NCI-H226 (cell line): Measurements from ENCODE around the gene LTBR.
"Not testable (repeated sequence)": the region's sequence is repeated elsewhere in the genome, so short reads cannot be mapped to it uniquely, and the experiment has no call there.

Source experiments
- DNase-seq: peaks from one replicate; pipeline ENCODE4 v3.0.0-alpha.2; 2015

Gene LTBR

DNA sequence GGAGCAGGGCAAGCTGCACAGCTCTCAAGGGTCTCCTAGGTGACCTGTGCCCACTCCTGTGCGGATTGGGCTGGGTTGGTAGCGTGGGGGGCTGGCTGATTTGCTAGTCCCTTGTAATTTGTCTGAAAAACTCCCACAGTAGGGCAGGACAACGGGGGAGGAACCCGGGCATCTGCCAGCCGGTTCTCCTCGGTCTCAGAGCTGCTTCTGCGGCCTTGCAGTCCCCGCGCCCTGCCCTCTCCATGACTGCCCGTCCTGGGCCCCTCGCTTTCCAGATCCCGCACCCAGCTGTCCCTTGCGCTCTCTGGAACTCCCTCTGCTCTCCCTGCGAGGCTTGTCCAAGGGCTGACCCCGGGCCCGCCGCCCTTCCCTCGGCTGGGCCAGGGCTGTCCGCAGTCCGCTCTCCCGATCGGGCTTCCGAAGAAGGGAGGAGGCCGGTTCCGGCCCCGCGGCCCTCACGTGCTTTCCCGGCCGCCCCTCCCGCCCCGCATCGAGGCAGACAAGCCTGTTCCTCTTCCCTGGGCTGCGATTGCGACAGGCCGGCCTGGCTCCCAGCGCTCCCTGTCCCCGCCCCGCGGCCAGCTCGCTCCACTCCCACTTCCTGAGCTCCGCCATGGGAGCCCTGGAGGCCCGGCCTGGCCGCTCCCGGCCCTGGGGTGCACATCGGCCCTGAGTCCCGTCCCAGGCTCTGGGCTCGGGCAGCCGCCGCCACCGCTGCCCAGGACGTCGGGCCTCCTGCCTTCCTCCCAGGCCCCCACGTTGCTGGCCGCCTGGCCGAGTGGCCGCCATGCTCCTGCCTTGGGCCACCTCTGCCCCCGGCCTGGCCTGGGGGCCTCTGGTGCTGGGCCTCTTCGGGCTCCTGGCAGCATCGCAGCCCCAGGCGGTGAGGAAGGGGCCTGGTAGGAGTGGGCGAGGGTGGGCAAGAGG is at the start of gene LTBR:
LTBR (plus strand) TSS at position 591 of the 927 bp plus-strand sequence; CDS start at position 788, 197 bp downstream.
- peak; percentile 90 for DNase-seq

GRCh38 chr12:6334359-6334758 is 49.6 kb upstream of the LTBR start:
- DNase-seq, result no peak

DNA sequence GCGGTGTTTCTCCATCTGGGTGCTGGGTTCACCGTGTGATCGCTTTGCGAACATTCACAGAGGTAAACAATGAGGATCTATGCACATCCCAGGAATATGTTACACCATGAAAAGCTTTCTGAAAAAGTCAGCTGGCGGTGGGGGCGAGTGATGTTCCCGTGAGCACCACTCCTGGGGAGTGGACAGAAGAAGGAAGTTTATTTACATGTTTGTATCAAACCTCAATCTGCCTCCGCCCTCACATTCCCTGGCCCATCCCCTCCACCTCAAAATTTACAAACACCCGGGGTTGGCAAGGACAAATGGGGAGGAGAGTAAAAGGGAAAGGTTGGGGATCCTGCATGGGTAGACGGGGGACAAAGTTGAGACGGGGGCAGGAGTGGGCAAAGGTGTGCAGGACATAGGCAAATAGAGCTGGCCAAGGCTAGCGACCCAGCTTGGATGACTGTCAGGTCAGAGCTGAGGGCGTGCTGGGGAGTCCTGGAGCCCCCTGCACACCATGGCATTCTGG is 49.0 kb upstream of the LTBR start:
- no peak for DNase-seq

DNA sequence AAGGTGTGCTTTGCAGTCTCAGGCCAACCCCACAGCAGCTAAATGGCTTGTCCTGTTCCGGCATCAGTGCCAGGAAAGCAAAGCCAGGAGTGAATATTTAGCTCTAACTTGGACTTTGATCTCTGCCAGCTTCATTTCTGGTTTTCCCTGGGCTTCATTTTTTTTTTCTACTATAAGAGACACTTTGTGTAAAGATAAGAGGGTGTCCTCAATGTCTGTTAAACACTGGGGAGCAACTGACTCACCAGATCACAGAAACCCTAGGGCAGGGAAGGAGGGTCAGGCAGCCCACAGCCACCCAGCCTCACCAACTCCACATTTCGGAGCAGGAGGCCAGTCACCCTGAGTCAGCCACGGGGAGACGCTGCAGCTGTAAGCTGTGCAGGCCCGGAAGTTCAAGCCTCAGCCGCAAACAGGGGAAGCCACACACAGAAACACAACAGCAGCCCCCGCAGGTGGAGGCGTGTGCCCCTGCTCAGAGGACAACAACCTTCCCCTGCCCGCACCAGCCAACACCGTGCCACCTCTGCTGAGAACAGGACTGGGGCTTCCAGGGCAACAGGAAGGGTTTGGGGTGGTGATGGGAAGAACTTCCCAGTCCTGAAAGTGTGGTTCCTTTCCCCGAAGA is 48.4 kb upstream of the LTBR start:
- DNase-seq, result peak; percentile 84

DNA sequence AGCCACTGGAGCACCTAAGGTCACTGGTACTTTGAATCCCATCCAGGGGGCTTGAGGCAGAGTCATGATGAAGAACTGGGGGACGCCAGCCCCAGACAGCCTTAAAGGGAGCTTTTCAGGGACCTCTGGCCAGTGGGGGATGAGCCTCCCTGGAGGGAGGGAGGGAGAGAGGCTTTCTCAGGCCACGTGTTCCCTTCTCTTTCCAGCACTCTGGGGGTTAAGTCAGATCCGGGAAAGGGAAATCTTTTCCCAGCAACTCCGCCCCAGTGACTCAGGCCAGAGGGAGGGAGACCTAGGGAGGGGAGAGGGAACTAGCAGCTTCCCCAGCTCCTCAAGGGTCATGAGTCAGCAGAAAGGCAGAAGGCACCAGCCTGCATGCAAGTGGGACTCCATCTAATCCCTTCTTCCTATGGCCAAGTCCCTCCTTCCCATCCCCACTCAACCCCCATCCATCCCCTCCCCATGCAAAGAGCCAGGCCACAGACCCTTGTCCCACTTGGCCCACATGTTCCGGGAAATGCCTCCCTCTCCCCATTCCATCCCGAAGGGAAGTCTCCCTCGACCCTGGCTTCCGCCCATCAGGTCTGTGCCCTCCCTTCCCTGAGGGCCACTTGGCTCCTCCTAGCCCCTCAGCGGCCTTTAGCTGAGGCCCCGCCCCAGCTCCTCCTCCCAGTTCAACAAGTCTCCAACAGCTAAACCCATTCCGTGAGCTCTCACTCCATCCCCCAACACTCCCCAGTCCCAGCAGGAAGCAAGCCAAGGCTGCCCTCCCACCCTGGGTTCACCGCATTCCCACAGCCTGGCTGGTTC is 47.7 kb upstream of the LTBR start:
- DNase-seq, result peak; percentile 100

- DNase-seq, result no peak
These were observed 46.8 kb upstream of the LTBR start for GRCh38 chr12:6336889-6337853.

GRCh38 chr12:6337958-6338433 is 46.0 kb upstream of the LTBR start:
- peak; percentile 70 for DNase-seq

DNA sequence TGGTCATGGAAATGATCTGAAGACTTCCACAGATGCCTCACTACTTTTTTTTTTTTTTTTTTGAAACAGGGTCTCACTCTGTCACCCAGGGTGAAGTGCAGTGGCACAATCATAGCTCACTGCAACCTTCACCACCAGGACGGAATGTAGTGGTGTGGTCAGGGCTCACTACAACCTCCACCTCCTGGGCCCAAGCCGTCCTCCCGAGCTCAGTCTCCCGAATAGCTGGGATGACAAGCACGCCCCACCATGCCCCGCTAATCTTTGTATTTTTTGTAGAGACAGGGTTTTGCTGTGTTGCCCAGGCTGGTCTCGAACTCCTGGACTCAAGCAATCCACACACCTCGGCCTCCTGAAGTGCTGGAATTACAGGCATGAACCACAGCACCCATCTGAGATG is 45.4 kb upstream of the LTBR start:
- not testable (repeated sequence) for DNase-seq

- no peak for DNase-seq
These were observed 45.0 kb upstream of the LTBR start for GRCh38 chr12:6338955-6339354.

DNA sequence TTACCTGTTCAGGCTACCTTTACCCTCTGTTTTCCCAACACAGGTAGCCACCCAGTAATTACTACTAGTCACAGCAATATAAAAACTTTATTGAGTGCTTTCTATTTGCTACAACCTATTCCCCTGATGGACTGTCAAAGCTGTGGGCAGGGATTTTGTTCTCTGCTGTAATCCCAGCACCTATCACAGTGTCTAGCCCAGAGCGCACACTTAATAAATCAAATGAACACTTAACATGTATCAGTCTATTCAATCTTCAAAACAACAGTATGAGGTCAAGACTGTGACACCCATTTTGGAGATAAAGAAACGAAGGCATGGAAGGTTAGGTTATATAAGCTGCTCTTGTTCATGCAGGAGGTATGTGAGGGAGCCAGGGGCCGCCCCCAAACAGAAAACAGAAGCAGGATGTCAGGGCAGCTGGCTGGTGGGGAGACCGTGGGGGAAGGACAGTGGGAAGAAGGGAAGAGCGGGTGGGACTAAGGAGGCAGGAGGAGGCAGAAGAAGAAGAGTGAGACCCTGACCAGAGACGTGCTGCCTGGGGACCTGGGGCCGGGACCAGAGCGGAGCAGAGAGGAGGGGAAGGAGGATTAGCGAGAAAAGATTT is 43.8 kb upstream of the LTBR start:
- peak; percentile 80 for DNase-seq

- no peak for DNase-seq
These were observed 43.1 kb upstream of the LTBR start for GRCh38 chr12:6340745-6341416.

DNA sequence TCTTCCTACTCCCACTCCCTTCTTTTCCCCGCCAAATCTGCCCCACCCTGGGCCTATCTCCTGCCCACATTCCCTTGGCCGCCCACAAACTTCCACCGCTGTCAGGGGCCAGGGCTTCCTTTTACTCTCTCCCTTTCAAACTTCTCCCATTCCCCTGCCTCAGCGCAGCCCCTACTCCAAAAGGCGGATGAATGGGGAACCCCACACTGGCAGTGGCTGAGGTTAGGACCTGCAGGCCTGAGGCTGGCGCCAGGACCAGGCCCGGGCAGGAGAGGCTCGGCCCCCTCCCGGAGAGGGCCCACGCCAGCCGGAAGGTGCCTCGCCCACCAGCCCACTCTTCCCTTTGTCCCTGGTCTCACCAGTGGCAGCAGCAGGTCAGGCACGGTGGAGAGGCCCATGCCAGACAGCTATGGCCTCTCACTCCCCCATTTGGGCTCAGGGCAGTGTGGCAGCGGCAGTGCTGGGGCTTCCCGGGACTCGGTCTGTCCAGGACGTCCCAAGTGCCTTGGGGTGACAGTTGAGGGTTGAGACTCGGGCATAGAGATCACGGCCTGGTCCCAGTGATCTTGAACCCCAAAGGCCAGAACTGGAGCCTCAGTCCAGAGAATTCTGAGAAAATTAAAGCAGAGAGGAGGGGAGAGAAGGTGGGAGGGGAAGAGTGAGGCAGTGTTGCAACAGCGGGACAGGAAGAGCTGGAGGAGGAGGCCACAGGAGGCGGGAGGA is 42.4 kb upstream of the LTBR start, which contains the start of gene TNFRSF1A:
TNFRSF1A (minus strand) TSS at position 660 of the 723 bp plus-strand sequence; CDS start at position 398, 262 bp downstream.
- DNase-seq, result peak; percentile 81

DNA sequence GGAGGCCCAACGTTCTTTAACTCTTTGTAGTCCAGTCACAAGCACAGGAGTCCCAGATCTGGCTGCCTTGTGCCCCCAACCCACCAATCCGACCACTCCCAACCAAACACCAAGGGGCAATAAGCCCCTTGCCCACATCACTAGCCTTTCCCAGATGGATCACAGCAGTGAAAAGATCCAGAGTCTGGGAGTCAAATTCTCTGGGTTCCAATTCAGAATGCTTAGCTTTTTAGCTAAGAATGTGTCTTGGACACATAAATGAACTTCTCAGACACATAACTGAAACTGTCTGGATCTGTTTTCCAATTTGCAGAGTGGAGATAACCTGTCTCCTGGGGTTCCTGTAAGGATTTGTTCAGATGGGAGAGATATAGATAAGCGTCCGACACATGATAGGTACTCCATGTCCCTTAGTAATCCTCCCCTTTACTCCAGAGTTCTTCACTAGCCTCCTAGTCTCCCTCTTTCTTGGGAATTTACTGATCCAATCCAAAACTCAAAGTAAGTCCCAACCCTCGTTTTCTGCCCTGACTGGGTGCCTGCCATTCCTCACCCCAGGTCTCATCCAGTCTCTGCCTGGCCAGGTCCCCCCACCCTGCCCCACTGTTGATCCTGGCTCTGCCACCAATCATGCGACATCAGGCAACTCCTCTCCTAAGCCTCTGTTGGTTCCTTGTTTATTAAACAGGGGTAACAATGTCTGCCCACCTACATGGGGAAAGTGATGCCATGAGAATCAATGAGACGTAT is 41.6 kb upstream of the LTBR start:
- DNase-seq, result no peak

DNA sequence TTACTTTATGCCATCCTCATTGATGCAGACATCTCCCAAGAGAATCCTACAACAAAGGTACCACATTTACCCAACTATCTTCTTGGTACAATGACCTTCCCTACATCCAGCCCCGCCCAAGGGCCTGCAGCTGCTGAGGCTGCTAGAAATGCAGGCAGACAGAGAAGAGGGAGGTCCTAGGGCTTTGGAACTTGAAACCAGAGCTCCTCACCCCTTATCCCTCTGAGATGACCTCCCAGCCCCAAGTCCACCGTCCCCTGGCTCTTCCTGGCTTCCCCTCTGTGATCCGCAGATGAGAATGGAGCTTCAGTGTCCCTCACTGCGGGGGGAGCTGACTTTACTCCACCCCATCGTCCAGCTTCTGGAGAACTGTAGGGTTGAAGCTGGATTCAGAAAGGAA is 40.4 kb upstream of the LTBR start:
- no peak for DNase-seq

- not testable (repeated sequence) for DNase-seq
These were observed 39.8 kb upstream of the LTBR start for GRCh38 chr12:6344101-6344660.

DNA sequence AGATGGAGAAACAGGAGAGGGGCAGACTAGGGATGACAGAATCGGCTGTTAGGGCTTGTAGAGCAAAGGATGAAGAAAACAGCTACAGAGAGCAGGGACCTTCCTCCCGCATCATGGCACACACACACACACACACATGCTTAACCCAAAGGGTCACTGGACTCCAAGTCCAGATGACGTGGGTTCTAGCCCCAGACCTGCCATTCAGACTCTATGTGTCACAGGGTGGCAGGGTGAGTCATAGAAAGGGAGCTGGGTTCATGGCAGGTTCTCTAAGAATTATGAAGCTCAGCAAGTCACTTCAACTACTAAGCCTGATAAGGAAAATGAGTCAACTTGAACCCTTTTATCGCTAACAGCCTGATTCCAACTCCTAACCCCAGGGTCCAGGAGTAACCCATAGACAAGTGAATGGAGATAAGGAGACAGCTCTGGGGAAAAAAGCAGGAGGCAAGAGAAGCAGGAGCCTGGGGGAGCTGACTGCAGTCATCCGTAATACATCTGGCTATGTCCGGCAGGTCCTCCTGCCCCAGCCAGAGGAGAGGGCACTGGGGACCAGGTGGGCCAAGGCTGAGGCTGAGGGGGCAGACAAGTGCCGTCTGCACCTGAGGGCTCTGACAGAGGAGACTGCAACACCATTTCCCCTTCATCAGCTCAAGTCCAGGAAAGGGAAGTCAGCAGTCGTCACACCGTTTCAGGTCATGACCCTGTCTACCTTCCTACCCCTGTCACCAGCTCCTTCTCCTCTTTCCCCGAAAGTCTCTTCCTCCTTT is 38.5 kb upstream of the LTBR start:
- DNase-seq, result peak; percentile 99

DNA sequence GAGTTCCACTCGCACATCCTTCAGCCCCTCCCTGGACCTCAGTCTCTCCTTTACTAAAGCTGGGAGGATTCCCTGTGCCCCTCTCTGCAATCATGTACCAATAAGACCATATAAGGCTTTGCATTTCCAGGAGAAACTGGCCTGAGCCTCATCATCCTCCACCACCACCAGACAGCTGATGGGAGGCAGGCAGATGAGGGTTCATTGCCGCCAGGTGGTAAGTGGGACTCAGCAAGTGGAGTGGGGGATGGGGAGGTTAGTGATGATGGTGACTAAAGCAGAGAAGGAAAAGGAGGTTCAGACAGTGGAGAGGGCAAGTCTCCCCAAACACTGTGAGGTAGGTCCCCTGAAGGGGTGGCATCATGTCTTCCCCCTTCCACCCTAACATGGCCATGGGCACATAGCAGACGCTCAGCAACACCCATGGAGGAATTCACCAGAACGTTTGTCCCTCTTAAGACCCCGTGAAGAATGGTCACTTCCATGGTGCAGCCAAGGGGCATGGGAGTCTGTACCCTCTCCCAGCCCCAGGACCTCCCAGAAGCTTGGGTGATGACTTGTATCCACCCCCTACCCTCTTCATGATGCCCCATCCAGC is 37.6 kb upstream of the LTBR start:
- no peak for DNase-seq
